ENCODE results near the gene SCIN.

DNA sequence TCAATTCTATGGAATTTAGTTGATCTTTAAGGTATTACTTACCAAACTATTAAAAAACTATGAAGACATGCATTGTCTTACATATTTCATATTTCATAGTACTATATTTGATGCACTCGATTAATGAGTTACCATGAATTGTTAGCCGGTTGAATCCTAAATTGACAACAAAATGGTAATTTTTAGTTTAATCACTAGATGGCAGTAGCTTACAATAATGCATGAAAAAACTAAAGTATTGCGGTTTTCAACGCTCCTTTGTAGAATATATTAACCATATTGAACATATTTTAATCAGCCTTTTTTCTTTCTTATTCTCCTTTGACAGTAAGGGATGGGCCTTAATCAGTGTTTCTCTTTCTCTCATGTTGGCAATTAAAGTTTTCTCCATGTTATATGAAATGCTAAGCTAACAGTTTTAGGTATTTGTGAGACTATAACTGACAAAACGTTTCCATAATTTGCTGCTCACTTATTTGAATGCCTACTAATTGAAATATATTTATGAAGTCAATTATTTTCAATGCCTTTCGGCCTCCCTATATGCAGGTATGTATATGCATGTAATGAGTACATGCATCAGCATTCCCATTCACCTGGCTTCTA, 68.4 kb downstream of the SCIN start:
- TF ChIP-seq, protein P1, sequence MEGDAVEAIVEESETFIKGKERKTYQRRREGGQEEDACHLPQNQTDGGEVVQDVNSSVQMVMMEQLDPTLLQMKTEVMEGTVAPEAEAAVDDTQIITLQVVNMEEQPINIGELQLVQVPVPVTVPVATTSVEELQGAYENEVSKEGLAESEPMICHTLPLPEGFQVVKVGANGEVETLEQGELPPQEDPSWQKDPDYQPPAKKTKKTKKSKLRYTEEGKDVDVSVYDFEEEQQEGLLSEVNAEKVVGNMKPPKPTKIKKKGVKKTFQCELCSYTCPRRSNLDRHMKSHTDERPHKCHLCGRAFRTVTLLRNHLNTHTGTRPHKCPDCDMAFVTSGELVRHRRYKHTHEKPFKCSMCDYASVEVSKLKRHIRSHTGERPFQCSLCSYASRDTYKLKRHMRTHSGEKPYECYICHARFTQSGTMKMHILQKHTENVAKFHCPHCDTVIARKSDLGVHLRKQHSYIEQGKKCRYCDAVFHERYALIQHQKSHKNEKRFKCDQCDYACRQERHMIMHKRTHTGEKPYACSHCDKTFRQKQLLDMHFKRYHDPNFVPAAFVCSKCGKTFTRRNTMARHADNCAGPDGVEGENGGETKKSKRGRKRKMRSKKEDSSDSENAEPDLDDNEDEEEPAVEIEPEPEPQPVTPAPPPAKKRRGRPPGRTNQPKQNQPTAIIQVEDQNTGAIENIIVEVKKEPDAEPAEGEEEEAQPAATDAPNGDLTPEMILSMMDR (IDR thresholded peaks at IDR 0.05): peak; percentile 24 to 58 (median 53)
- TF ChIP-seq POLR2A (IDR thresholded peaks at IDR 0.05) (no peak), POLR2AphosphoS5 (IDR thresholded peaks at IDR 0.05) (no peak), EP300 (IDR thresholded peaks at IDR 0.05) (no peak)
